HL-60/S4 treated with phorbol 12-myristate 13-acetate at 8.2 ng/mL for 4 days and 3 days (cell line): ENCODE measurements around the gene SIPA1.
"Not testable (repeated sequence)": the region's sequence is repeated elsewhere in the genome, so short reads cannot be mapped to it uniquely, and the experiment has no call there.

Experiments
- in situ Hi-C: fragments of 300-500 bp; cut with MboI; formaldehyde crosslinking; loops from 2 replicates; pipeline ENCODE4 v1.15.0; 2022; ENCODE audit warnings: low sequenced_read_pairs

Gene SIPA1

GRCh38 chr11:65623852-65624616 is 13.9 kb upstream of the SIPA1 start:
- in situ Hi-C loops = no loop called here

- in situ Hi-C loops = no loop called here
Measured at GRCh38 chr11:65624931-65625627, 12.8 kb upstream of the SIPA1 start.

DNA sequence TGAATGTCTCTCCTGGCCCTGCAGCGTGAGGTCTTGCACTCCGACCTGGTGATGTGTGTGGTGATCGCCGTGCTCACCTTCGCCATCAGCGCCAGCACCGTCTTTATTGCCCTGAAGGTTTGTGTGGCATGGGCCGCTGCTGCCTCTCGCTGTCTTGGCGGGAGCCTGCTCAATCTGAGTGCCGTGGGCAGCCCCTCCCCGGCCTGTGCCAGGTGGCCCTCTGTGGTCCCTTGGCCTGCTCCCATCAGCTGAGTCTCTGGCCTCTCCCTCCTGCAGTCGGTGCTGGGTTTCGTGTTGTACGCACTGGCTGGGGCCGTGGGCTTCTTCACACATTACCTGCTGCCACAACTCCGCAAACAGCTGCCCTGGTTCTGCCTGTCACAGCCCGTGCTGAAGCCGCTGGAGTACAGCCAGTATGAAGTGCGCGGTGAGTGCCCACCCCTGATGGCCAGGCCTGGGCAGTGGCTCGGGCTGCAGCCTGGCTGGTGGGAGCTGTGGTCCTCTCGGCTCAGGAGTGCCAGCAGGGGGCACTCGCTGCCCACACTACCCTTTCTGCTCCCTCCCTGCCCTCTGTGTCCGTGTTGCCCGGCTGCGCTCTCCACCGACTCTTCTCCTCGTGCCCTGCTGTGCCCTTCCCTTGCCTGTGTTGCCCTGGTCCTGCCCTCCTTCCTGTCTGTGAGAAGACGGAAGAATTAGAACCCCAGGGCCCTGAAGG is 12.1 kb upstream of the SIPA1 start:
- in situ Hi-C loops = no loop called here

DNA sequence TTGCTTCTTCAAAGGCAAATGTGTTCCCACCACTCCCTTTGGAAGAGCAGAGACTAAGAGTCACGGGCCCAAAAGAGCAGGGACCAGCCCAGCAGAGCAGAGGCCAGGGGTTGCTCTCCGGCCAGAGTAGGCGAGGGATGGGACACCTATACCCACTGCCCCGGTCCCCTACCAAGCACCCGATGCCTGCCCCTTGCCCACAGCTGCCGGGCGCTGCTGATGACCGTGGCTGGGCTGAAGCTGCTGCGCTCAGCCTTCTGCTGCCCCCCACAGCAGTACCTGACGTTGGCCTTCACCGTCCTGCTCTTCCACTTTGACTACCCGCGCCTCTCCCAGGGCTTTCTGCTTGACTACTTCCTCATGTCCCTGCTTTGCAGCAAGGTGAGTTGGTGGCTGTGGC is 10.7 kb upstream of the SIPA1 start:
- in situ Hi-C loops = no loop called here

DNA sequence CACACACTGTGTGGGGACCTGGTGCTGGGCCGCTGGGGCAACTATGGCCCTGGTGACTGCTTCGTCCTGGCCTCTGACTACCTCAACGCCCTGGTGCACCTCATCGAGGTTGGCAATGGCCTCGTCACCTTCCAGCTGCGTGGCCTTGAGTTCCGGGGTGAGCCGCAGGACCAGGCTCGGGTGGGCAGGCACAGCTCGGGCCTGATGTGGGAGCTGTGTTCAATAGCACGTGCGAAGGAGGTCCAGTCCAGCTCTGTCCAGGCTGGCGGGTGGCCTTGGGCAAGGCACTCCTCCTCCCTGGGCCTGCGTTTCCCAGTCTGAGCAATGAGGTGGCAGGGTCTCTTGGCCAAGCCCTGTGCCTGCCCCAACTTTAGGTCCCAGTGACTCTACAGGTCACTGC is 8.3 kb upstream of the SIPA1 start:
- in situ Hi-C loops = no loop called here

DNA sequence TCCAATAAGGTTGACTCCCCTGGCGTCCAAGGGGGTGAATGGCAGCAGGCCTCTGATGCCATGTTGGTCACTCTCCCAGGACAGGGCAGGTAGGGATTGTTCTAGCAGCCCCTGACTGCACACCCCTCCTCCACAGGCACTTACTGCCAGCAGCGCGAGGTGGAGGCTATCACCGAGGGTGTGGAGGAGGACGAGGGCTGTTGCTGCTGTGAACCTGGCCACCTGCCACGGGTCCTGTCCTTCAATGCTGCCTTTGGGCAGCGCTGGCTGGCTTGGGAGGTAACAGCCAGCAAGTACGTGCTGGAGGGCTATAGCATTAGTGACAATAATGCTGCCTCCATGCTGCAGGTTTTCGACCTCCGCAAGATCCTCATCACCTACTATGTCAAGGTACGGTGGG is 7.7 kb upstream of the SIPA1 start:
- in situ Hi-C loops = no loop called here

DNA sequence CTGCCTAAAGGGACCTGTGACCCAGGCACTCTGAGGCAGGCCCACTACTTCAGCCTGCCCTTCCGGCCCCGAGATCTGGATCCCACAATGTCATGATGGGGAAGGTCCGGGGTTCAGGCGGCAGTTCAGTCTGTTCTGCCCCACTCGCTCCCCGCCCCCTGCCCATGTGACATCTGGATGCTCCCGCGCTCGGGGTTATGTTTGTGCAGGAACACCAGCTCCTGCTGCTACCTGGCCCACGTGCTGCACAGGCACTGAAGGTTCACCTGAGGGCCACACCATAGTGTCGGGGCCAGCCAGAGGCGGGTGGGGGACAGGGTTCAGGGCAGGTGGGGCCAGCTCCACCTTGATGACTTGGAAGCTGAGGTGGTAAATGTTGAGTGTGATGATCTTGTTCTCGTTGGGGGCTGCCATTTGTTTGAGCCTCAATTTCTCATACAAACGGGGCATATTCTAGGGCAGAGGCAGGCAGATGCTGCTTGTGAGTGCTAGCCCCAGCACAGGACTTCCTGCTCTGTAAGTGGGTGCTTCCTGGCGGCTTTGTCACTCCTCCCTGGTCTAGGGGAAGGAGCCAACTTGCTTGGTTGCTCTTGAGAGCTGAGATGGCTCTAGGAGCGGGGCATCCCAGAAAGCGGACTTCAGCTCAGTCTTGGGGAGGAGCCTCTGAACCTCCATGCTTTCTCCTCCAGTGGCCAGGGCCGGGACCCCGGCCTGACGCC is 4.4 kb upstream of the SIPA1 start:
- in situ Hi-C loops = no loop called here

GRCh38 chr11:65634109-65634436 is 3.8 kb upstream of the SIPA1 start:
- in situ Hi-C loops = no loop called here

DNA sequence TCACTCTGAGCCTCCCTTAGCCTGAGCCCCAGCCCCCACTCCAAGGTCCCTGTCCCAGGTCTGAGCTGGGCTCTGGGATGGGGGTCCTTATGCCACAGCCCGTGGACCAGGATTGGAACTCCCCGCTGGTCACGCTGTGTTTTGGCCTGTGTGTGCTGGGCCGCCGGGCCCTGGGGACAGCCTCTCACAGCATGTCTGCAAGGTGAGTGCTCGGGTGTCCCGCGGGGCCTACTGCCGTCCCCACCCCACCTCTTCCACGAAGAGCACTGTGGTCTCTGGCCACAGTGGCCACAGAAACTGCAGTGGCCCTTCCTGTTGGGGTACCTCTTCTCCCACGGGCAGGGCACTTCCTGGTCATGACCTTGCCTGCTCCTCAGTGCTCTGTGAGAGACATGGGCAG is 3.5 kb upstream of the SIPA1 start:
- in situ Hi-C loops = no loop called here

DNA sequence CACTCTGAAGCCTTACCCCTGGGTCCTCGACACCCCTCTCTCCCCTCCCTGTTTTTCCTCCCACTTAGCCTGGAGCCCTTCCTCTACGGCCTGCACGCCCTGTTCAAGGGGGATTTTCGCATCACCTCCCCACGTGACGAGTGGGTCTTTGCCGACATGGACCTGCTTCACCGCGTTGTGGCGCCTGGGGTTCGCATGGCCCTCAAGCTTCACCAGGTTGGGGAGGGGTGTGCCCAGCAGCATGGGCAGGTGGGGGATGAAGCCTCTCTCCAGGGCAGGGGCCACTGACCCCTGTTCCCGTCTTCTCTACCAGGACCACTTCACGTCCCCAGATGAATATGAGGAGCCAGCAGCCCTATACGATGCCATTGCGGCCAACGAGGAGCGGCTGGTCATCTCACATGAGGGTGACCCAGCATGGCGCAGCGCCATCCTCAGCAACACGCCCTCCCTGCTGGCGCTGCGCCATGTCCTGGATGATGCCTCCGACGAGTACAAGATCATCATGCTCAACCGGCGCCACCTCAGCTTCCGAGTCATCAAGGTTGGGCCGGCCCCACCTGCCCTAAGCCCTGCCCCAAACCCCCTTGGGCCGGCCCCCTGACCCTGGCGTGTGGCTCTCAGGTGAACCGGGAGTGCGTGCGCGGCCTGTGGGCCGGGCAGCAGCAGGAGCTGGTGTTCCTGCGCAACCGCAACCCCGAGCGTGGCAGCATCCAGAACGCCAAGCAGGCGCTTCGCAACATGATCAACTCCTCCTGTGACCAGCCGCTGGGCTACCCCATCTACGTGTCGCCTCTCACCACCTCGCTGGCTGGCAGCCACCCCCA is 2.8 kb upstream of the SIPA1 start:
- in situ Hi-C loops = no loop called here

DNA sequence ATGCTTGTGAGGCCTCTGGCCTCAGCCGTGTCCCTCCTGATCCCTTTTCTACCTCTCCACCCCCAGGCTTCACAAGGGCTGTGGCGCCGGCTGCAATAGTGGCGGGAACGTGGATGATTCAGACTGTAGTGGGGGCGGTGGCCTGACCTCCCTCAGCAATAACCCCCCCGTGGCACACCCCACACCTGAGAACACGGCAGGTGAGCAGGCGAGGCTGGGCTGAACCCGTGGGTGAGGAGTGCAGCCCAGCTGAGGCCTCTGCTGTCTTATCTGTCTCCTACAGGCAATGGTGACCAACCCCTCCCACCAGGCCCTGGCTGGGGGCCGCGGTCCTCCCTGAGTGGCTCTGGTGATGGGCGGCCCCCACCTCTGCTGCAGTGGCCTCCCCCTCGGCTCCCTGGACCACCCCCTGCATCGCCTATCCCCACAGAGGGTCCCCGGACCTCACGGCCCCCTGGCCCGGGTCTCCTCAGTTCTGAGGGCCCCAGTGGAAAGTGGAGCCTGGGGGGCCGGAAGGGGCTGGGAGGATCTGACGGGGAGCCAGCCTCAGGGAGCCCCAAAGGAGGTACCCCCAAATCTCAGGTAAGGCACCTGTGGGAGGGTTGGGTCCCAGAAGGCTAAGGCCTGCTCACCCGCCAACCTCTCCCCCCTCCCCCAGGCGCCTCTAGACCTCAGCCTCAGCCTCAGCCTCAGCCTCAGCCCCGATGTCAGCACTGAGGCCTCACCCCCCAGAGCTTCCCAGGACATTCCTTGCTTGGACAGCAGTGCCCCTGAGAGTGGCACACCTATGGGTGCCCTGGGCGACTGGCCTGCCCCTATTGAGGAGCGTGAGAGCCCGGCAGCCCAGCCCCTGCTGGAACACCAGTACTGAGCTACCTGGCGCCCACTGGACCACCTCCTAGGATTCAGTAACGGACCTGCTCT is 1.5 kb upstream of the SIPA1 start:
- in situ Hi-C loops = no loop called here

DNA sequence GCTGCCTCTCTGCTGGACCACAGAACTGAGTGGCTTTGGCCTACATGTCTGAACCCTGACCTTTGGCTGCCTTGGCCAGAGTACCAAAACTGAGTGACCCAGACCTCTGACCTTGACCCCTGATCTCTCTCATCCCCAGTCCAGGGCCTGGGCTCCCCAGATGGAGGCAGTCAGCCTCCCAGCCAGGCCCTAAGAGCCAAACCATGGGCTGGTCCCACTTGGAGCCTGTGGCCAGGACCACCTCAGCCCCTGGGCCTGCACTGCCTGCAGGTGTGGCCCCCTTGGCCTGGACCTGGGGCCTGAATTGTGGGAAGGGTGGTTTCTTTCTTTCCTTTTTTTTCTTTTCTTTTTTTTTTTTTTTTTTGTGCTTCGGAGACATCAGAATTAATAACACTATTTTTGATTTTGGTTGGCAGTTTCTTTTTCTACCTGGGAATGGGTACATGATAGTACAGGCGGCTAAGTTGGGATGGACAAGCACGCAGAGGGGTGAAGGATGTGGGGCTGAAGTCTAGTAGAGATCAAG is 806 bp upstream of the SIPA1 start:
- in situ Hi-C loops = no loop called here

- in situ Hi-C loops = not testable (repeated sequence)
Measured at GRCh38 chr11:65639228-65639597, 1.3 kb downstream of the SIPA1 start.

DNA sequence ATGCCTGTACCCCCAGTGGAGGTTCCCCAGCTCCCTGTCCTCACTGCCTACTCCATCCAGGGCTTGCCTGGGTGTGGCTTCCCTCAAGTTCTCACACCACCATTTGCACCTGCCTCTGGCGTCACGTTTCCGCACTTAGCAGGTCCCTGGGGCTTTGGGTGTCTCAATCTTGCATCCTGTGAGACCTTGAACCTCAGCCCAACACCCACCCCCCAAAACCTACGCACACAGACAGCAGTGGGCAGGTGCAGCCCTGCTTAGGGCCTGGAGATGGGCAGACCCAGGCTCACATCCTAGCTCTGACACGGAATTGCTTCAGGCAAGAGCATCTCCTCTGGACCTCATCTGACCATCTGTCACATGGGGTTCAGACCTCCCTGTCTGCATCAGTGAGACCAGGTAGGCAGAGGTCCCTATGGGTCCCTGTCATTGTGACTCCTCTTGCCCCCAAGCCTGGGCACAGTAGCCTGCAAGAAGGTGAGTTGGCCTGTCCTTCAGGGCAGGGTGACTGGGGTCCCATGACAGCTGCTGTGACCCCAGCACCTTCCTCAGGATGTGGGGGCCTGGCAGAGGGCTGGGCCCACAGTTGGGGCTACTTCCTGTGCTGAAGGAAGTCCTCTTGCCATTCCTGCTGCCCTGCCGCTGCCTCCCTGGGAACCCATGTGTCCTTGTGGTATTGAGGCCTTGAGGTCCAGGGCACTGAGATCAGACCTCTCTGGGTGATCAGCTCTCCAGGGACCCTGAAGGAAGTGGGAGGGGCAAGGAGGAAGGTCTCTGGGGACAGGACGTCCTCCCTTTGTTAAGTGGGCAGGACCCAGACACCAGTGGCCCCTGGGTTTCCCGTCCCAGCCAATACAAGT is 2.0 kb downstream of the SIPA1 start:
- in situ Hi-C loops = no loop called here

DNA sequence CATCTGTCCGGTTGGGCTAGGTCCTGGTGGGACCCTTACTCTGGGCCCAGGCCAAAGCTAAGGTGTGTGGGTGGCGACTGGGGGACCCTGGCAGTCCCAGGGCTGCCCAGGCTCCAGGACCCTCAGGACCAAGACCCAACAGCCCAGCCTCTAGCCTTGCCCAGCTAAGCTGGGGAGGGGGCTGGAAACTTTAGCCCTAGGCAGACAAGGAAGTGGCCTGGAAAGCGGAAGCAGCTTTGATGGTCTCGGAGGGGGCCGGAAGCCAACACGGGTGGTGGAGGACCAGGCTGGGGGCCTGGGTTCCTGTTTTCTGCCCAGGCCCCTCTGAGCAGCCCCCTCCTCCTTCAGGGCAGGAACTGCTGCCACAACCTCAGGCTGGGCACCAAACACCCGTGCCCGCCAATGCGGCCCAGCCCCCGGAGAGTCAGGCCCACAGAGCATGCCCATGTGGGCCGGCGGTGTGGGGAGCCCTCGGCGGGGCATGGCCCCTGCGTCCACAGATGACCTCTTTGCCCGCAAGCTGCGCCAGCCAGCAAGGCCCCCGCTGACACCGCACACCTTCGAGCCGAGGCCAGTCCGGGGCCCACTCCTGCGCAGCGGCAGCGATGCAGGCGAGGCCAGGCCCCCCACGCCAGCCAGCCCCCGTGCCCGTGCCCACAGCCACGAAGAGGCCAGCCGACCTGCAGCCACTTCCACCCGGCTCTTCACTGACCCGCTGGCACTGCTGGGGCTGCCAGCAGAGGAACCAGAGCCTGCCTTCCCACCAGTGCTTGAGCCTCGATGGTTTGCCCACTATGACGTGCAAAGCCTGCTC is 2.8 kb downstream of the SIPA1 start:
- in situ Hi-C loops = no loop called here

DNA sequence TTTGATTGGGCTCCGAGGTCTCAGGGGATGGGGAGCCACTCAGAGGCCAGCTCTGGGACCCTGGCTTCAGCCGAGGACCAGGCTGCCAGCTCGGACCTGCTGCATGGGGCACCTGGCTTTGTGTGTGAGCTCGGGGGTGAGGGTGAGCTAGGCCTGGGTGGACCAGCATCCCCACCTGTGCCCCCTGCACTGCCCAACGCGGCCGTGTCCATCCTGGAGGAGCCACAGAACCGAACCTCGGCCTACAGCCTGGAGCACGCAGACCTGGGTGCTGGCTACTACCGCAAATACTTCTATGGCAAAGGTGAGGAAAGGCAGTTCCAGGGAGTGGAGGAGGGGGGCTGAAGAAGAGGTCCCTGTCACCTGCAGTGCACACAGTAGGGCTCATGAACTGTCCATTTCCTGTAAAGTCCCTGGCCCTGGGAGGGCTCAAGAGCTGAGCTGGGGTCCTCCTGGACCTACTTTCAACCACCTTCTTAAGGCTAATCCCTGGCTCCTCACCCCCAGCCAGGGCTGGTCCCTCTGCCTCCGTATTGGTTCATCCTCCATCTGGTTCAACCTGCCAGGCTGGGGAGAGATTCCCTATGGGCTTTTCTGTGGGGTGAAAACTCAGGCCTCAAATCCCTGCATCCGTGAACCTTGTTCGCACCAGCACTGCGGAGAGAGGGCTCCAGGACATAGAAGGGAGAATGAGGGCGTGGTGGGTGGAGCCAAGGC is 3.6 kb downstream of the SIPA1 start:
- in situ Hi-C loops = no loop called here
